ENCODE data around the gene FARP1. TPM values are rescaled to one million over a fixed set of nuclear protein-coding genes. Genes with fewer than 3 reads are reported as not detected.

Gene FARP1
- total and polyA plus RNA-seq, 2 of the 8 experiments (the other 6 are each of a cell fraction or from before 2014, with no cell fraction given): 24.7 to 104 TPM

GRCh38 chr13:98109226-98109853 is 33.6 kb upstream of the FARP1 start:
- POLR2A ChIA-PET (ENCODE audit: partially characterized antibody): no interaction called here
- 95% methylated on average over 7 of the region's 7 CpGs; no CpG with 5 or more reads in 1 of the 2 experiments for whole genome bisulfite sequencing, 2 experiments (ENCODE audit: extremely low coverage in 1 of 2, insufficient coverage in 1 of 2, insufficient read length in 1 of 2, insufficient replicate concordance in 2 of 2, low coverage in 1 of 2, low lambda C conversion rate in 2 of 2, missing lambda C conversion rate in 1 of 2)
- no peak for TF ChIP-seq KDM1A (IDR thresholded peaks at IDR 0.05; ENCODE audit: borderline replicate concordance, low read length)
- TF ChIP-seq ZNF274 (IDR thresholded peaks at IDR 0.05; ENCODE audit: borderline replicate concordance, extremely low read depth, low read length): no peak
- TF ChIP-seq SP2 (IDR thresholded peaks at IDR 0.05; ENCODE audit: low read length): no peak
- Histone ChIP-seq H3K79me2 (ENCODE audit: control insufficient read depth in 1 of 2, insufficient read depth in 2 of 2, low read length in 2 of 2) (no peaks in the 10 kb centered on the region), H3K18ac (ENCODE audit: extremely low read depth, low read length) (no peak overlapping the region), H3K23me2 (ENCODE audit: low read depth, low read length) (no peaks in the 10 kb centered on the region), H4K20me1 (replicated peaks in 1 of 2; ENCODE audit: control insufficient read depth in 1 of 2, insufficient read depth in 2 of 2, low read length in 2 of 2) (no peaks in the 10 kb centered on the region), H2BK12ac (ENCODE audit: low read depth, low read length) (no peak overlapping the region), H3K14ac (ENCODE audit: insufficient read length) (no peak overlapping the region), H4K5ac (ENCODE audit: insufficient read length, low read depth, low read length) (no peak overlapping the region), H2AFZ (ENCODE audit: low read length) (no peak overlapping the region), H3K27me3 (replicated peaks in 1 of 4; ENCODE audit: control insufficient read depth in 3 of 4, extremely low read depth in 1 of 4, insufficient read depth in 3 of 4, low read length in 3 of 4) (no peaks in the 10 kb centered on the region), H2BK120ac (replicated peaks; ENCODE audit: low read depth, low read length) (no peak overlapping the region), H3K4ac (replicated peaks; ENCODE audit: insufficient read length, low read depth, low read length) (no peak overlapping the region), H3K79me1 (ENCODE audit: low read depth, low read length) (no peaks in the 10 kb centered on the region), H2BK5ac (ENCODE audit: low read depth, low read length) (no peak overlapping the region), H4K91ac (replicated peaks; ENCODE audit: insufficient read length, low read length) (no peak overlapping the region), H3K36me3 (ENCODE audit: control insufficient read depth in 2 of 4, insufficient read depth in 4 of 4, low read length in 3 of 4) (no peaks in the 10 kb centered on the region), H3K56ac (replicated peaks; ENCODE audit: insufficient read length, low read depth, low read length) (no peak overlapping the region), H2BK20ac (ENCODE audit: low read length) (no peak overlapping the region), H3K9ac (replicated peaks in 1 of 4; ENCODE audit: extremely low read depth in 1 of 4, low read depth in 3 of 4, low read length in 3 of 4) (no peak overlapping the region), H3K4me2 (ENCODE audit: insufficient read depth in 1 of 2, low read depth in 2 of 2, low read length in 2 of 2) (no peak overlapping the region), H3K4me3 (ENCODE audit: extremely low read depth in 1 of 4, insufficient read depth in 2 of 4, low read depth in 3 of 4, low read length in 4 of 4) (no peak overlapping the region), H2AK5ac (ENCODE audit: low read depth, low read length) (no peak overlapping the region), H2BK15ac (ENCODE audit: low read length) (no peak overlapping the region), H3K23ac (ENCODE audit: insufficient read length) (no peak overlapping the region), H3K9me3 (ENCODE audit: insufficient read depth in 2 of 2, low read depth in 1 of 2, low read length in 1 of 2) (no peaks in the 10 kb centered on the region; a peak in 1 of 4 replicates), H4K8ac (ENCODE audit: extremely low read depth, insufficient read depth, low read length) (no peak overlapping the region), H3K4me1 (replicated peaks in 1 of 4; ENCODE audit: control insufficient read depth in 3 of 4, insufficient read depth in 4 of 4, low read length in 3 of 4) (peaks cover 0 to 9% (median 3%) of the 10 kb centered on the region in 4 experiments; a peak in 4 of 7 replicates), H3K27ac (ENCODE audit: low read depth, low read length) (no peak overlapping the region)
- DNase-seq (ENCODE audit: low read depth in 1 of 2, low spot score in 2 of 2) (no peak), FAIRE-seq (no peak)
- CTCF ChIA-PET (ENCODE audit: partially characterized antibody): interaction anchor here (0.6 to 1.6 kb wide), 3 partner anchors 9 to 734 kb away, joined by 3 to 4 read pairs (median 3); no protein-coding TSS in a partner anchor

Data from H1 (cell line).